ENCODE measurements around the gene SEMA4B.

SEMA4B gene

DNA sequence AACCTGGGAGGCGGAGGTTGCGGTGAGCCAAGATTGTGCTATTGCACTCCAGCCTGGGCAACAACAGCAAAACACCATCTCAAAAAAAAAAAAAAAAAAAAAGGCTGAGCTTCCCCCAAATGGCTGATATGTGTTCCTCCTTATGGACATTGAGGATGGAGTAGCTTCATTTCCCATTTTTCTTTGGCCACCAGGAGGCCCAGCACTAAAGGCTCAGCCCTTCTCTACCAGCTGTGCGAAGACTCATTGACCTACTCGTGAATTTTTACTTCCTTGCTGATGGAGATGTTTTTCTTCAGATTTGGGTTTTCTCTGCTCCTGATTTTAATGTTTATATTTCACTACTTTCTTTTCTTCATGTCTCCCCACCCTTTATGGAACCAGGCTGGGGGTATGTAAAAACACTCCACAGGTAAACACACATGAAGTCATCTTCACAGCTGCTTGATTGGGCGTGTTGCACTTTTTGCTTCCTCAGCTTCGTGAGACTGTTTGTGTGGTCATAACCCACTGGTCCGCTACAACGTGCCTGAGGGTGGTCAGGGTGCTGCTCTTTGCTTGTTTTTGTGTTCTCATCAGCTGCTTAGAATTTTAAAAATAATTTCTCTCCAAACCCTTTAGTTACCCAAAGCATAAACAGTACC lies 13.5 kb downstream of the SEMA4B start:
- no peak for DNase-seq
- H3K27ac Mint-ChIP-seq: peak overlapping the region; percentile 88
- no peaks in the 10 kb centered on the region for H3K27me3 Mint-ChIP-seq (ENCODE audit: low read depth, poor library complexity)
- peaks cover 37% of the 10 kb centered on the region for H3K4me1 Mint-ChIP-seq
- TF ChIP-seq, protein P1, sequence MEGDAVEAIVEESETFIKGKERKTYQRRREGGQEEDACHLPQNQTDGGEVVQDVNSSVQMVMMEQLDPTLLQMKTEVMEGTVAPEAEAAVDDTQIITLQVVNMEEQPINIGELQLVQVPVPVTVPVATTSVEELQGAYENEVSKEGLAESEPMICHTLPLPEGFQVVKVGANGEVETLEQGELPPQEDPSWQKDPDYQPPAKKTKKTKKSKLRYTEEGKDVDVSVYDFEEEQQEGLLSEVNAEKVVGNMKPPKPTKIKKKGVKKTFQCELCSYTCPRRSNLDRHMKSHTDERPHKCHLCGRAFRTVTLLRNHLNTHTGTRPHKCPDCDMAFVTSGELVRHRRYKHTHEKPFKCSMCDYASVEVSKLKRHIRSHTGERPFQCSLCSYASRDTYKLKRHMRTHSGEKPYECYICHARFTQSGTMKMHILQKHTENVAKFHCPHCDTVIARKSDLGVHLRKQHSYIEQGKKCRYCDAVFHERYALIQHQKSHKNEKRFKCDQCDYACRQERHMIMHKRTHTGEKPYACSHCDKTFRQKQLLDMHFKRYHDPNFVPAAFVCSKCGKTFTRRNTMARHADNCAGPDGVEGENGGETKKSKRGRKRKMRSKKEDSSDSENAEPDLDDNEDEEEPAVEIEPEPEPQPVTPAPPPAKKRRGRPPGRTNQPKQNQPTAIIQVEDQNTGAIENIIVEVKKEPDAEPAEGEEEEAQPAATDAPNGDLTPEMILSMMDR (IDR thresholded peaks at IDR 0.05): no peak
- peaks cover 34% of the 10 kb centered on the region for H3K36me3 Mint-ChIP-seq (ENCODE audit: low read depth)
- no peak overlapping the region for H3K4me3 Mint-ChIP-seq
- H3K9me3 Mint-ChIP-seq: no peaks in the 10 kb centered on the region

DNA sequence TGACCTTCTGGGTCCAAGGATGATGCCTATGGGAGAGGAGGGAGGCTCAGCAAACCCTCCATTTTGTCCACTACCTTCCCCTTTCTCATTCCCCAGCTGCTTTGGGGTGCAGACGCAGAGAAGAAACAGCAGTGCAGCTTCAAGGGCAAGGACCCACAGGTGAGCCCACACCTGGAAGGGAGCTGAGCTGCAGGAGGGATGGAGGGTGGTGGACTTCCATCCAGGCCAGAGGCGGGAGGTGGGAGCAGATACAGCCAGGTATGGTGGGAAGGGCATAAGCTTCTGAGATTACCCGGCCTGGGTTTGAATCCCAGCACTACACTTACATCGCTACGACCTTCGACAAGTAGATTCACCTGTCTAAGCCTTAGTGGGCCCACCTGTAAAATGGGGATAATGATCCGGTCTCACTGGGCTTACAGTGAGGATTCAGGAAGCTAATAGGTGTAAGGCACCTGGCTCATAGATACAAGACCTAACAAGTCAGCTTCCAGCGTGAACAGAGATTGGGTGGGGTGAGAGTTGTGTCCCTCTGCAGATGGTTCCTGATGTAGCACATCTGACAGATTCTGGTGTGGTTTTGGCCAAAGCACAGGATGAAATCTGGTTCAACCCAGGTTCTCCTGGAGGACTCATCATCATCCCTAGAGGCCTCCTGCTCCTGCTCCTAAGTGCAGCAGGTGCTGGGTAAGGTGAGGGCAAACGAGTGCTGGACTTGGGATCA lies 16.7 kb downstream of the SEMA4B start:
- H3K4me1 Mint-ChIP-seq: peaks cover 15% of the 10 kb centered on the region
- H3K9me3 Mint-ChIP-seq: no peaks in the 10 kb centered on the region
- no peaks in the 10 kb centered on the region for H3K27me3 Mint-ChIP-seq (ENCODE audit: low read depth, poor library complexity)
- TF ChIP-seq, protein P1 (IDR thresholded peaks at IDR 0.05): no peak
- H3K27ac Mint-ChIP-seq: no peak overlapping the region
- DNase-seq: no peak
- peaks cover 39% of the 10 kb centered on the region for H3K36me3 Mint-ChIP-seq (ENCODE audit: low read depth)
- H3K4me3 Mint-ChIP-seq: no peak overlapping the region

DNA sequence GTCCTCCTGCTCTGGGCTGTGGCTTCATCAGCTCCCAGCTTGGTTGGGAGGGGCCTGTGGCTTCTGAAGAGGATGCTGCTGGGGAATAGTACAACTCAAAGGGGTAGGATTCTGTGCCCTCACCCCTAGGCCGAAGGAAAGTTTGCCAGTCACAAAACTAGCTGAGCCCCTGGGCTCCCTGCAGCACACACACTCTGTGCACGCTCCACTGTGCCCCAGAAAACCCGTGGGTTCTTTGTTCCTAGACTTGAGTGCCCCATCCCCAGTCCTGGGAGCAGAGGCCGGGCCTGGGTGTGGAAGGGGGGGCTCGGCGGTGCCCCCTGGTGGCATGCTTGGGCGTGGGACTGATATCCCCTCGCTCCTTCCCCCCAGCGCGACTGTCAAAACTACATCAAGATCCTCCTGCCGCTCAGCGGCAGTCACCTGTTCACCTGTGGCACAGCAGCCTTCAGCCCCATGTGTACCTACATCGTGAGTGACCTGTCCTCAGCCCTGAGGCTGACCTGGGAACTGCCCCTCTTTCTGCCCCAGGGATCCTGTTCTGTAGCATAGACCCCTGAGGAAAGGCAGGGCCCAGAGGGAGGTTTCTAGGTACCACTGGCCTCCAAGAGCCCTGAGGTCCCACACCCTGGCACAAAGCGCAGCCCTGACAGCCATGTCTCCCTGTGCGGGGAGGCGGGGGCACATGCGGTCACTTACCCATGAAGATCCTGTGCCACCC lies 18.5 kb downstream of the SEMA4B start:
- Mint-ChIP-seq H3K4me1 (peaks cover 14% of the 10 kb centered on the region), H3K9me3 (no peaks in the 10 kb centered on the region), H3K27ac (peak overlapping the region; percentile 62), H3K27me3 (ENCODE audit: low read depth, poor library complexity) (no peaks in the 10 kb centered on the region), H3K4me3 (no peak overlapping the region), H3K36me3 (ENCODE audit: low read depth) (peaks cover 45% of the 10 kb centered on the region)
- peak; percentile 70 for DNase-seq
- TF ChIP-seq, protein P1 (IDR thresholded peaks at IDR 0.05): peak; percentile 73

DNA sequence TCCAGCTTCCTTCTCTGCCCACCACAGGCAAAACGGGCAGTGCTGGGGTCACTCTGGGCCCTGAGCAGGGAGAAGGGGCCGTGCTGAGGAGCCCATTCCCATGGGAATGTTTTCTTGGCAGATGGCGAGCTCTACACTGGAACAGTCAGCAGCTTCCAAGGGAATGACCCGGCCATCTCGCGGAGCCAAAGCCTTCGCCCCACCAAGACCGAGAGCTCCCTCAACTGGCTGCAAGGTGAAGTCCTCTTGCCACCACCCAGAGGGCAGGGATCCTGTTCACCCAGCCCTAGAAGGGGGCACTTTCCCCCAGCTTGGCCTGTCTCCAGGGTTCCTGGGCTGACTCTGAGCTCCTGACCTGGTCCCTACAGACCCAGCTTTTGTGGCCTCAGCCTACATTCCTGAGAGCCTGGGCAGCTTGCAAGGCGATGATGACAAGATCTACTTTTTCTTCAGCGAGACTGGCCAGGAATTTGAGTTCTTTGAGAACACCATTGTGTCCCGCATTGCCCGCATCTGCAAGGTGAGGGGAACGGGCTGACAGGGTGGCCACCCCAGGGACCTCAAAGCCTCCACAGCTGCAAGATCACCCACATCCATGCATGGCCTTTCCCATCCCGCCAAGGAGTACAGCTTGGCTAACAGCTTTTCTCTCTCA lies 20.2 kb downstream of the SEMA4B start:
- Mint-ChIP-seq H3K27ac (no peak overlapping the region), H3K4me1 (peaks cover 10% of the 10 kb centered on the region), H3K36me3 (ENCODE audit: low read depth) (peaks cover 43% of the 10 kb centered on the region), H3K27me3 (ENCODE audit: low read depth, poor library complexity) (no peaks in the 10 kb centered on the region), H3K9me3 (no peaks in the 10 kb centered on the region), H3K4me3 (no peak overlapping the region)
- TF ChIP-seq, protein P1 (IDR thresholded peaks at IDR 0.05): peak; percentile 45
- DNase-seq: peak; percentile 63

DNA sequence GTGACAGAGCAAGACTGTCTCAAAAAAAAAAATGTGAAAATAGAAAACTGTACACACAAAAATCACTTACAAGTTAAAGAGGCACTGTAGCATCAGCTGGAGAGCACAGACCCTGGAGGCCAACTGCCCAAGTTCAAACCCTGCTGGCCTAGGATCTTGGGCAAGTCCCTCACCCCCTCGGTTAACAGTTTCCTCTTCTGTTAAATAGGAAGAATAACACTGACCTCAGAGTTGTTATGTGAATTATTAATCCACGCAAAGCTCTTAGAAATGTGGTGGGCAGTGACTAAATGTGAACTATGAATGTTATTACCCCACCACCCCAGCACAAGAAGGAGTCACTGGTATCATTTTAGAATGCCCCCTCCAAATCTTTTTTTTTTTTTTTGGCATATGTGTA lies 21.4 kb downstream of the SEMA4B start:
- H3K9me3 Mint-ChIP-seq: no peaks in the 10 kb centered on the region
- no peak overlapping the region for H3K4me3 Mint-ChIP-seq

More for the DNA sequence above, 21.4 kb downstream of the SEMA4B start:
- TF ChIP-seq, protein P1 (IDR thresholded peaks at IDR 0.05): no peak
- H3K4me1 Mint-ChIP-seq: peaks cover 10% of the 10 kb centered on the region
- no peaks in the 10 kb centered on the region for H3K27me3 Mint-ChIP-seq (ENCODE audit: low read depth, poor library complexity)
- H3K27ac Mint-ChIP-seq: no peak overlapping the region
- H3K36me3 Mint-ChIP-seq (ENCODE audit: low read depth): peaks cover 40% of the 10 kb centered on the region
- no peak for DNase-seq
